Gastrocnemius medialis (tissue), 4 donors: ENCODE measurements around the gene RMI2.

Experiments used
- POLR2A ChIP-seq, 2 donors: fragments of 450-650 bp; IDR thresholded peaks; one replicate each; pipeline ENCODE4 v1.6.1; 2017; ENCODE audit warnings: antibody characterized with exemption in 2 of 2, mild to moderate bottlenecking in 2 of 2, moderate library complexity in 2 of 2
- TF ChIP-seq, protein P1 (sequence below), 5 experiments: fragments of 450-650 bp in 3 of 5; fragments of 200-600 bp in 2 of 5; sonication (generic) in 2 of 5; IDR thresholded peaks in 4 of 5; conservative IDR thresholded peaks in 1 of 5; 1 replicate in 4 of 5; 2 replicates in 1 of 5; pipeline ENCODE4 v1.5.1; 2016 to 2019; ENCODE audit warnings: antibody characterized with exemption in 5 of 5, mild to moderate bottlenecking in 3 of 5, moderate library complexity in 3 of 5

DNA sequence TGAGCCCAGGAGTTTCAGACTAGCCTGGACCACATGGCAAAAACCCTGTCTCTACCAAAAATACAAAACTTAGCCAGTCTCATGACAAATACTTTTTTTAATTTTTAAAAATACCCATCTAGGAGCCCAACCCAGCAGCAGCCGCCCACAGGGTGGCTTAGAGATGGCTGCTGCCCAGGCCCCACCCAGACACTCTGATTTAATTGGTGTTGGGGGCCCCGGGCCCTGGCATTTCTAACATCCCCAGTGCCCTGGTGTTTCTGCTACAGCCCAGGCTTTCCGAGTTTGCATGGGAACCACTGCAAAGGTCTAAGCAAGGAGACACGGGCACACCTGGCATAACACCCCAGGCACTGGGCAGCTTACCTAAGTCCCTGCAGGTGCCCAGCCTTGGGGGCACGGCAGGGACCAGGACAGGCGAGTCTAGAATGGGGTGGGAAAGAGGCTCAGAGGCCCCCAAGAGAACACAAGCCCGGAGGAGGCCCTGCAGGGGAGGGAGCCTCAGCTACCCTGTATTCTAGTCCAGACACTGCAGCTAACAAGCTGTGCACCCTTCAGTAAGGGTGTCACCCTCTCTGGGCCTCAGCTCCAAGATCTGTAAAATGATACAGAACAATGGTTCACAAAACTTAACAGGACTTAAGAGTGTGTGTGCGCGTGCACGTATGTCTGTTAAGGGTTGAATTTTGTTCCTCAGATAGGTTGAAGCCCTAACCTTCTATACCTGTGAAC, 48.8 kb downstream of the RMI2 start:
- TF ChIP-seq, protein P1, sequence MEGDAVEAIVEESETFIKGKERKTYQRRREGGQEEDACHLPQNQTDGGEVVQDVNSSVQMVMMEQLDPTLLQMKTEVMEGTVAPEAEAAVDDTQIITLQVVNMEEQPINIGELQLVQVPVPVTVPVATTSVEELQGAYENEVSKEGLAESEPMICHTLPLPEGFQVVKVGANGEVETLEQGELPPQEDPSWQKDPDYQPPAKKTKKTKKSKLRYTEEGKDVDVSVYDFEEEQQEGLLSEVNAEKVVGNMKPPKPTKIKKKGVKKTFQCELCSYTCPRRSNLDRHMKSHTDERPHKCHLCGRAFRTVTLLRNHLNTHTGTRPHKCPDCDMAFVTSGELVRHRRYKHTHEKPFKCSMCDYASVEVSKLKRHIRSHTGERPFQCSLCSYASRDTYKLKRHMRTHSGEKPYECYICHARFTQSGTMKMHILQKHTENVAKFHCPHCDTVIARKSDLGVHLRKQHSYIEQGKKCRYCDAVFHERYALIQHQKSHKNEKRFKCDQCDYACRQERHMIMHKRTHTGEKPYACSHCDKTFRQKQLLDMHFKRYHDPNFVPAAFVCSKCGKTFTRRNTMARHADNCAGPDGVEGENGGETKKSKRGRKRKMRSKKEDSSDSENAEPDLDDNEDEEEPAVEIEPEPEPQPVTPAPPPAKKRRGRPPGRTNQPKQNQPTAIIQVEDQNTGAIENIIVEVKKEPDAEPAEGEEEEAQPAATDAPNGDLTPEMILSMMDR (IDR thresholded peaks at IDR 0.05 in 4 of 5, conservative IDR thresholded peaks at IDR 0.05 in 1 of 5) = no peak
- no peak for TF ChIP-seq POLR2A (IDR thresholded peaks at IDR 0.05)
